ENCODE results near the gene LARGE1.

LARGE1 gene

GRCh38 chr22:33821290-33821689 is 99.0 kb downstream of the LARGE1 start:
- DNase-seq (ENCODE audit: low spot score), result no peak

GRCh38 chr22:33819743-33820142 is 100.5 kb downstream of the LARGE1 start:
- no peak for DNase-seq (ENCODE audit: low spot score)

DNA sequence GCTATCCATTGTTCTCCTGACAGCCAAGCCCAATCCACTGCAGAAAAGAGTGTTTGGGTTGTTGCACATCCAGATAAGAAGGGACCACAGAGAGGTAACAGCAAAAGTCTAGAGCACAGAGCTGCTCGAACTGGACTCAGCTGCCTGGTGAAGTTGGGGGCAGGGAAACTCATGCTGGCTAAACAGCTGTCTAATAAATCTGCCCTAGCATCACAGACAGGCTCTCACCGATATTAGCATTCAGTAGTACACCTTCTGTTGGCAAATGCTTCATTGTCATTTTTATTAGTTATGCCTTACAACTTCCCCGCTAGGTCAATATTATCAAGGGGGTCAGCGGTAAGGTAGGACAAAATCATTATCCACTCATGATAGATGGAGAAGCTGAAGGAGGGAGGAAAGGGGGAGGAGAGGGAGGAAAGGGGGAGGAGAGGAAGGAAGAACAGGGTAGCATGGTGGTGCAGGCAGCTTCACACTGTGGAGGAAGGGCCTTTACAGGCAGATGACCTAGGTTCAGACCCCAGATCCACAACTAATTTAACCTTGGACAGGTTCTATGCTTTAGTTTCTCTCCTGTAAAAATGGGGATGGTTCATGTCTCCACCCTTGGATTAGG is 102.7 kb downstream of the LARGE1 start:
- no peak for DNase-seq (ENCODE audit: low spot score)

GRCh38 chr22:33812360-33812977 is 107.8 kb downstream of the LARGE1 start:
- DNase-seq (ENCODE audit: low spot score), result no peak

- DNase-seq (ENCODE audit: low spot score), result no peak
Observed at GRCh38 chr22:33811686-33812085, 108.6 kb downstream of the LARGE1 start.

DNA sequence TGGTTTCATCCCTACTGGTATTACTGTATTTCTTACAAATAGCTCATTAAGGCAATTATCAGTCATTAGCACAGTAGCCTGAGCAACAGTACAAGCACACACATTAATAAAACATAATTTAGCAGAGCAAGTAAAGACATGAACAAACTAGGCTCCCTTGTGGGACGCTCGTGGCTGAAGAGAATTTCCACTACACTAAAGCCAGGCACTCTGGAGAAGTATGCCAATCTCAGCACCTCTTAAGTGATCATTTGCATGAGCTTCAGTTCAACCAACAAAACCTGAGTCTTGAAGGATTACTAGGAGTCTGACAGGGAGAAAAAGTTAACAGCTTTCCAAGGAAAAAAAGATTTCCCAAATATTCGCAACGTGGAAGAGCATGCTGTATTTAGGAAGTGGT is 109.1 kb downstream of the LARGE1 start:
- DNase-seq (ENCODE audit: low spot score), result no peak

GRCh38 chr22:33807470-33807869 is 112.8 kb downstream of the LARGE1 start:
- no peak for DNase-seq (ENCODE audit: low spot score)

DNA sequence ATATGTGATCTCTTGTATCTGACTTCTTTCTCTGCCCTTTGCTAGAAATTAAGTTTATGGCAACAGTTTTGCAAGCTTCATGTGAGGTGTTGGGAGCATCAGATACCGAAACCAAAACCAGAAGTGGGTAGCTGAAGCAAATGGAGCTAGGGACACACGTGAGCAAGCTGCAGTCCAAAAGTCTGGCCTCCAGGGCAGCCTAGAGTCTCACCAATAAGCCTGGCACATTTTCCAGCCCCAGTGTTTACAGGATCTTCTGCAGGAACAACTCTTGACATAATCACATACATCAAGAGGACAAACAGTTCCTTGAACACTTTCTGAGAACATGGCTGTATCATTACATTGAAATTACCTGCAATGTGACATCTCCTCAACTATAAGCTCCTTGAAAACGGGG is 114.1 kb downstream of the LARGE1 start:
- DNase-seq (ENCODE audit: low spot score), result no peak

DNA sequence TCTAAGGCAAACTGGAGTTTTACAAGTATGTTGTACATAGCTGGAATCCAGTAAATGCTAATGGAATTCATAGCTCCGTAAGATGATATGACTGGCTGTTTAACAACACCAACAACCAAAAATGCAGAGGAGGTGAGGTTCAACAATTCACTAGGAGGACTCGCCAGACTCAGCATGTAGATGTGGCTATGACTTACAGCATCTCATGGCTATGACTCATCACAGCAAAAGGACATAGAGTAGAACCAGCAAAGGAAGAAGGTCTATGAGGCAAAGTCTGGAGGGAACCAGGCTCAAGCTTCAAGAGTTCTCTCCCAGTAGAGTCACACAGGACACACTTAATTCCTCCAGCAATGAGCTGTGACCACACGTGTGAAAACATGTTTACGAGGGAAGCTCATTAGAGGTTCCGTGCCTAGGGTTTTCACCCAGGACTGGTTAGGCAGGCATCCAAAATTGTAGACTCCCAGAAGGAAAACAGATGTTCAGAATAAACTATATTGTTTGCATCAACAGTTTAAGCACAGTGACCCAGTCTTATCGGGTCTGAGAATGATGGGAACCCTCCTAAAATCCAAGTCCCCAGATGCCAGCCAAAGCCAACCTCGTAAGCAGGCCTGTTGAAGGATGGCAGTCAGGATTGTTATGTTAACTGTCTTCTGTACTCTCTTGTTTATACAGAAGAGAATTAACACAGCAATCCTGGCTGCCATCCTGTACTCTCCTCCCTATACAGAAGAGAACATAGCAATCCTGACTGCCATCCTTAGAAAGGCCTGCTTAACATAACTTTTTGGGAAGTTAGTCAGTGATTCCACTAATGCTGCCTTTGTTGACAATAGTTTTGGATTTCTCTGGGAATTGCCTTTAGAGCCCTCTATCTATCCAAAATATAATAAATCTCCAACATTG is 116.6 kb downstream of the LARGE1 start:
- no peak for DNase-seq (ENCODE audit: low spot score)

DNA sequence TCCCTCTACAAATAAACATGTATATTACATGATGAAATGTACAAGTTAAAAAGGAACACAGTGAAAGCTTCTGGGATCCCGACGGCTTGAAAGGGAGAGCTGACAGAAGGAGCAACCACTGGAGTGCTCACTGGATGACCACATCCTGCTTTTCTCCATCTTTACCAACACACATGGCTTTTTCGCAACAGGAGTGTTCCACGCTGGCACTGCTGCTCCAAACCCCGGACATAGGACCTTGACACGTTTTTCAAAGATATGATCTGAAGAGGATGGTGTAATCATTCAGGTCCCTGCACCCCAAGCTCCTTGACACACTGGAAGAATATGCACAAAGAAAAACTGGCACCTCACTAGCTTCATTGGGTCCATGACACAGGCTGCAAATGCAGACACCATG is 121.9 kb downstream of the LARGE1 start:
- DNase-seq (ENCODE audit: low spot score), result no peak

- DNase-seq (ENCODE audit: low spot score), result no peak
Observed at GRCh38 chr22:33796494-33796893, 123.8 kb downstream of the LARGE1 start.

DNA sequence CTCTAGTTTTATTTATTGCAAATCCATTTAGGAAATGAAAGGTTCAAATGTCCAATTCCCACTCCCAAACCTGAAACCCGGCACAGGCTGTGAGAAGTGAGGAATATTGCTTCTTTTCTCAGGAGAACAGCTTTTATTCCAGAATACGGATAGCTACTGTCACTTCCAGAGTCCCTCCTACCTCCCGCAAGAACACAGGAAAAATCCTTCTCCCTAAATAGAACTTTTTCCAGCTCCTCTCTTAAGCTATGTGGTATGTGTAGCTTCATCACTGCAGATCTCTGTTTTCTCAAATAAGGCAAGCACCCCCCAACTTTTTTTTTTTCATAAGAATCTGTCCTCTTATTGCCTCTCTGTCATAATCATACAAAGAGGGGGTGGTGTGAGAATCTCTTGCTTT is 126.8 kb downstream of the LARGE1 start:
- no peak for DNase-seq (ENCODE audit: low spot score)

DNA sequence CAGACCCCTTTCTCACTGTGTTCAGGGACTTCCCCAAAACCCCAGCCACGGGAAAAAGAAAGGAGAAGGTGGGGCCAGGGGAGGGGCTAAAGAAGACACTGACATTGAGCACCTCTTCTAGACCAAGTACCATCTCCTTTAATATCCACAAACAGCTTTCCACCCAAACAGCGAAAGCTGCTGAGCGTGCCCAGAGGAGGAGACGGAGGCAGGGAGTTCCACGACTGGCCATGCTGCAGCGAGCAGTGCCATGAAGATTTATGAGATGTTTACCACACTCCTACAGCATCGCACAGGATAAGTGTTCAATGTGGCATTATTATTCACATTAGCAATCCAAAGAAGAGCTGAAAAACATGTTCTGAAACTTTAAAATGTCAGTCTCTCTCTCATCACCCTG is 127.4 kb downstream of the LARGE1 start:
- no peak for DNase-seq (ENCODE audit: low spot score)

DNA sequence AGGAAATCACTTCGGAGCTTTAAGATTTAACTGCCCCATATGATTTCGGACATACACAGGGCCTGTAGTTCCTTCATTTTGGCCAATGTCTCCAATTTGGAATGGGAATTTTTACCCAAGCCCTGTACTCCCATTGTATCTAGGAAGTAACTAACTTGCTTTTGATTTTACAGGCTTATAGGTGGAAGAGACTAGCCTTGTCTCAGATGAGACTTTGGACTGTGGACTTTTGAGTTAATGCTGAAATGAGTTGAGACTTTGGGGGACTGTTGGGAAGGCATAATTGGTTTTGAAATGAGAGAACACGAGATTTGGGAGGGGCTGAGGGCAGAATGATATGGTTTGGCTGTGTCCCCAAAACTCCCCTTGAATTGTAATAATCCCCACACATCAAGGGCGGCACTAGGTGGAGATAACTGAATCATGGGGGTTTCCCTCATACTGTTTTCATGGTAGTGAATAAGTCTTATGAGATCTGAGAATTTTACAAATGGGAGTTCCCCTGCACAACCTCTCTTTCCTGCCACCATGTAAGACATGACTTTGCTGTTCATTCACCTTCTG is 130.5 kb downstream of the LARGE1 start:
- DNase-seq (ENCODE audit: low spot score), result no peak

DNA sequence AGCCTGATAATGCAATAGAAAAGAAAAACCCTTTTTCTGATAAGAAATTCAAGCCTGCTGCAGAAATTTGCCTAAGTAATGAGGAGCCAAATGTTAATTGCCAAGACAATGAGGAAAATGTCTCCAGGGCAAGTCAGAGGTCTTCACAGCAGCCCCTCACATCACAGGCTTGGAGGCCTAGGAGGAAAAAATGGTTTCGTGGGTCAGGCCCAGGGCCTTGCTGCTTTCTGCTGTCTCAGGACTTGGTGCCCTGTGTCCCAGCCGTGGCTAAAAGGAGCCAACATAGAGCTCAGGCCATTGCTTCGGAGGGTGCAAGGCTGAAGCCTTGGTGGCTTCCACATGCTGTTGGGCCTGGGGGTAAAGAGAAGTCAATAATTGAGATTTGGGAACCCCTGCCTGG is 131.3 kb downstream of the LARGE1 start:
- DNase-seq (ENCODE audit: low spot score), result no peak

DNA sequence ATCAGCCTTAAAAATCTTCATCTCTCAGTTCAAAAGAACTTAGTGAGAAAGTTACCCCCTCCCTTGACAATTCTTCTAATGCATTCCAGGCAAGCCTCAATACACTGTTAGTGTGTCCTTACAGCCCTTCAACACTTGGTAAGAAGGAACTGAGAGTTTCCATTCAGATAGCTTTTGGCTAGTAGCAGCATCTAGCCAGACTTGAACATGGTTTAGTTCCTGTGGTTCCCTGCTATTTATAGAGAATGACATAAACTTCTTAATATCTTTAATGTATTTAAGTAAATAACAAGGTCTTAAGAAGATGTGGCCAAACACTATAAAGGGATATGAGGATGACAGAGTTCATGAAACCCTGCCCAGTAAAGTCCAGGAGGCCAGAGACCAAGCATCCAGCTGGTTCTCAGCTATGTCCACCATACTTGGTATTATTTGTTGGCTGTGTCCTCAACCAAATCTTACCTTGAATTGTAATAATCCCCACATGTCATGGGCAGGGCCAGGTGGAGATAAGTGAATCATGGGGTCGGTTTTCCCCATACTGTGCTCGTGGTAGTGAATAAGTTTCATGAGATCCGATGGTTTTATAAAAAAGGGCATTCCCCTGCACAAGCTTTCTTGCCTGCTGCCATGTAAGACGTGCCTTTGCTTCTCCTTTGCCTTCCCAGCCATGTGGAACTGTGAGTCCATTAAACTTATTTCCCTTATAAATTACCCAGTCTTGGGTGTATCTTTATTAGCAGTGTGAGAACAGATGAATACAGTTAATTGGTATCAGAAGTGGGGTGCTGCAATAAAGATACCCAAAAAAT is 132.4 kb downstream of the LARGE1 start:
- DNase-seq (ENCODE audit: low spot score), result no peak

GRCh38 chr22:33786149-33786548 is 134.1 kb downstream of the LARGE1 start:
- DNase-seq (ENCODE audit: low spot score), result no peak

GRCh38 chr22:33785283-33785968 is 134.8 kb downstream of the LARGE1 start:
- no peak for DNase-seq (ENCODE audit: low spot score)

DNA sequence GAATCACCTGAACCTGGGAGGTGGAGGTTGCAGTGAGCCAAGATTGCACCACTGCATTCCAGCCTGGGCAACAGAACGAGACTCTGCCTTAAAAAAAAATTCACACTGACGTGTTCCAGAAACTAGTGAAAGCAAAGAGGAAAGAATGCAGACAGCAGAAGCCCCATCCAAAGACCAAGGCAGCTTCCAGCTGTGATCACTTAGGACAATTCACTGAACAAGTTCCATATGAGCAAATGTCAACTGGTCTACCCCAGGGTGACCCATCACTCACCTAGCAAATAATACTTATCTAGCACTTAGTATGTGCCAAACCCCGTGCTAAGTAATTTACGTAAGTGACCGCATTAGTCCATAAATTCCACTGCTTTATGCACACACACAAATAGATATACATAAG is 138.9 kb downstream of the LARGE1 start:
- no peak for DNase-seq (ENCODE audit: low spot score)

GRCh38 chr22:33780531-33781136 is 139.6 kb downstream of the LARGE1 start:
- DNase-seq (ENCODE audit: low spot score), result no peak

- no peak for DNase-seq (ENCODE audit: low spot score)
Observed at GRCh38 chr22:33779243-33779642, 141.0 kb downstream of the LARGE1 start.

All from HuH-7 (cell line).